SIG-M5 (cell line): ENCODE results near the gene DOC2A.
"Not testable (repeated sequence)": the region's sequence is repeated elsewhere in the genome, so short reads cannot be mapped to it uniquely, and the experiment has no call there.

Experiments
- DNase-seq: peaks from one replicate; lab custom pipeline; 2025; lab: John Stamatoyannopoulos, UW

DOC2A gene

DNA sequence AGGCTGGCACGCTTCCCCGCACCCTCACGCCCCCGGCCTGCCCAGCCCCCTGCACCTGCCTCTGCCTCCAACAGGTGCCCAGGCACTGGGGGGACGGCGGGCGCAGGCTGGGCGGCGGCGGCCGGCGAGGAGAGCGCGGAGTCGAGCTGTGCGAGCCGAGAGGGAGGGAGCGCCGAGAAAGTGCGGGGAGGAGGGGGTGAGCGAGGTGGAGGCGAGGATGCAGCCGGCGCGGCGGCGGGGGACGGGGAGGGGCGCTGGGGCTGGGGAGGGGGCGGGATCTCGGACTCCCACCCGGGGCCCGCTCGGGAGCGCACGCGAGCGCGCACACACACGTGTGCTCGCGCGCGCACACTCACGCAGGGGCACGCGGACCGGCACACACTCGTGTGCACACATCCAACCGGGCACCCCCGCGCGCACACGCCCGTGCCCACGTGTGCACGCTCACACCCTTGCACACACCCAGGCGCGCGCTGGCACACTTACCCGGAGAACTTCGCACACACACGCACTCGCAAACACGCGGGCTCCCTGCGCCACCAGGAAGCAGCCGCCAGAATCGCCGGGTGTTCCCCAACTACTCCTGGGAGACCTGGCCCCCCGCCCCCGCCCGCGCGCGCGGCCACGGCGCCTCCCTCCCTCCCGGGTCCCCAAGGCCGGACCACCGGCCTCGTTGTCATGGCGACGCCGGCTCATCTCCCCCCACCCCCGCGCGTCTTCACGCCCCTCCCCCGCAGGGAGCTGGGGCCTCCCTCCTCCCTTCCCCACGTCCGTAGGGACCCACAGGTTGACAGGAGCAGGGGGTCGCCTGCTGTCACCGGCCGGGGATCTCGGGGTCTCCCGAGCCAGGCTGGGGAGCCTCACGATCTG lies at the start of gene DOC2A:
Gene DOC2A (minus strand): TSS at position 184 of the 870 bp plus-strand sequence. CDS start 805 bp downstream, outside the sequence.
- DNase-seq = no peak

DNA sequence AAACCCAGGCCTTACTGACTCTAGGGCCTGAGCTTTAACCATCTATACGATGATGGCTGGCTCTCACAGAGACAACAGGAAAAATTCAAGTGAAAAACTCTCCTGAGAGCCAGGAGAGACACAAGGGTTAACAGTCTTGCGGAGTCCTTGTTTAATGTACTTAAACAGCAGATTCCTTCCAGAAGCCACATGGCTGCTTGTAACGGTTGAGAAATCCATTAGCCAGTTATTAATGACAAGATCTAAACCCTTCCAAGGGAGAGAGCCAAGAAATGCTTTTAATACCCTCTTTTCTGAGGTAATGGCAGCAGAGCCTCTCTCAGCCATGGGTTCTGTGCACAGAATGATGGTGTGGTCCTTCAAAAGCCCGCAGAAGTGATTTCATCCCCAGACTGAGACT lies 49.5 kb upstream of the DOC2A start:
- DNase-seq = no peak

DNA sequence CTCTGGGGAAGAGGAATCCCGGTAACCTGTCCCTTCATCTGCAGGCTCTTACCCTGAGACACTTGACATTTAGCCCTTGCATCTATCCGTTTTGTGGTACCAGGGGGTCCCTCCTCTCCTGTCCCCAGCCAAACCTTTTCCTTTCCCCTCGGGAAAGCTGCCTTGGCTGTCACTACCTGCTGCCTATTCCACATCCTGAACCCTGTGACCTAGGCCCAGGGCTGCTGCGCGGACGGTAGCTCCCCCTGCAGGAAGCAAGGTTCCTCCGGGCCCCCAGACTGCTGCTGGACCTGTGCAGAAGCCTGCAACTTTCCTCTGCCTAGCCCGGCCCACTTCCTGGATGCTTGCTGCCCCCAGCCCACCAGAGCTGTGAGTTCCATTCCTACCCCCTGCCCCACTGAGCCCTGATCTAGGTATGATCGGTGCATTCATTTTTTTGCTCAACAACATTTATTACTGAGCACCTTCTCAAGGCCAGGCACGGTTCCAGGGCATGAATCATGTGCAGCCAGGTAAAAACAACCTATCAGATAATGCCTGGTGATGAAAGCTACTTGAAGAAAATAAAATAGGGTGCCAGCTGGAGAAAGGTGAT lies 44.2 kb upstream of the DOC2A start:
- no peak for DNase-seq

DNA sequence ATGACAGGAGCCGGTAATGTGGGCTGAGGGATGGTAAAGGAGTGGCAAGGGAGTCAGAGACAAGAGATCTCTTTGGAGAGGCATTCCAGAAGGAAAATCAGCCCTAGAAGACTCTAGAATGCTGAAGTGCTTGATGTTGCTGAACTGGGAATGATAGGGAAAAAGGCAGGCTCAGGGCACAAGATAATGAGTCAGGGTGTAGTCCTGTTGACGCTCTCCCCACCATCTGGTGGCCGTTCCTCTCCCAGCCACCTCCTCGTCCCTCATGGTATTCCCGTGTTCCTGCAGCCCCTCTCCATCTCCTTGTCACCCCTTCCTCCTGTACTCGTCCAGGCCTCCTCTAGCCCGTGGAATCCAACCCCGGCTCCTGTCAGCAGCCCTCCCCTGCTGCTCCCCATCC lies 43.6 kb upstream of the DOC2A start:
- no peak for DNase-seq

DNA sequence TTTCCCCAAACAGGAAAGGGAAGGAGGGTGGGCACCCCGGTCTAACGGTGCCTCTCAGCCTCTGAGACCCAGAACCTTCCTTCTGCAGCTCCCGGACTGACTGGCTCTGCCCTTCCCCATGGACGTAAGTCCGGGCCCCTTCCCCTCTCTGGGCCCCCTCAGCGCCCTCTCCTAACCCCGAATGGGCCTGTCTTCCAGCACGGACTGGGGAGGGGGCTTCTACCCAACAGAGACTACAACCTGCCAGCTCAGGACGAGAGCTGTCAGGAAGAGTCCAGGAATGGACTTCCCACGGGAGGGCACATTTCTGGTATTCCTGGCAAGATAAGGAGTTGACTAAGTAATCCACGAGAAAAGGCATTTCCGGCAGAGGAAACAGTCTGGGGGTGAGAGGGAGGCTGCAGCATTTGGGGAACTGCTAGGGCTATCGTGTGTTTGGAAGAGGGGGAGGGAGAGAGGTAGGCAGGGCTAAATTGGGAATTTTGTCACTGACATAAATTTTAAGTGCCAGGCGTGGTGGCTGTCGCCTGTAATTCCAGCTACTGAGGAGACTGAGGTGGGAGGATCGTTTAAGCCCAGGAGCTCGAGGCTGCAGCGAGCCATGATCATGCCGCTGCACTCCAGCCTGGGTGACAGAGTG lies 42.7 kb upstream of the DOC2A start:
- no peak for DNase-seq

DNA sequence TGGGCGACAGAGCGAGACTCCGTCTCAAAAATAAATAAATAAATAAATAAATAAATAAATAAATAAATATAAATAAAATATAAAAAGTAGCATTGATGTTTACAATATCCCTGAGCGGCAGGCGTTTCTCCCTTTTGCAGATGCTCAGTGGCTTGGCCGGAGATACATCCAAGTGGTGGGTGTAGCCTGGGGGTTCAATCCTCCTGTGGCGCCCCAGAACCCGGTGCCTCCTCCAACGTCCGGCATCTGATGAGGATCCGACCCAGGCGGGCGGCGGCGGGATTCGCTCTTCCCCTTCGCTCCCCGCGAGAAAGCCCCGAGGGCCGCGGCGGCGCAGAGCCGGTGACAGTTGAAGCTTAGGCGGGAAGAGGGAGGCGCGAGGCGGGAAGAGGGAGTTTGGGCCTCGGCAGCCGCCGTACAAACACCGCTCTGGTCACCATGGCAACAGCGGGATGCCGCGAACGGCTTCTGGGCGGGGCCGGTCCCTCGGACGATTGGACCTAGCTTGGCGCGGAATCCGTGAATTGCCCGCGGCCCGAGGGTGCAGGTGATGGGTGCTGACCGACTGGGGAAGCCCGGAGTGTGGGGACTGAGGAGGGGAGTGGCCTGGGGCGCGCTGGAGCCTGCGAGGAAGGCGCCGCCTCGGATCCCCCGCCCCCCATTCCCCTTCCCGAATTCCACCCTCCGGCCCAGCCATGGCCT lies 42.0 kb upstream of the DOC2A start:
- no peak for DNase-seq

DNA sequence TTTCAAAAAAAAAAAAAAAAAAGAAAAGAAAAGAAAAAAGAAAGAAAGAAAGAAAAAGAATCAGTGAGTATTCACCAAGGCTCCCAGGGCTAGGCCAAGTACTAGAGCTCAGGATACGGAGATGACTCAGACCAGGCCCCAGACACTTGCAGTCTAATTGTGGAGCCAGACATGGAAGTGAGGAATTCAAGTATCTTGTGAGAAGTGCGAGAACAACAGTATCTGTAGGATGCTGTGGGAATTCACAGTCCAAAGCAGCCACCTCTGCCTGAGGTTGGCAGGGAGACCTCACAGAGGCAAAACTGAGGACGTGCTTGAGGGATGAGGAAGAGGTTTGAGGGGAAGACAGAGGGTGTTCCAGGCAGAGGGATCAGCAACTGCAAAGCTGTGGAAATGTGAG lies 40.7 kb upstream of the DOC2A start:
- DNase-seq = no peak

DNA sequence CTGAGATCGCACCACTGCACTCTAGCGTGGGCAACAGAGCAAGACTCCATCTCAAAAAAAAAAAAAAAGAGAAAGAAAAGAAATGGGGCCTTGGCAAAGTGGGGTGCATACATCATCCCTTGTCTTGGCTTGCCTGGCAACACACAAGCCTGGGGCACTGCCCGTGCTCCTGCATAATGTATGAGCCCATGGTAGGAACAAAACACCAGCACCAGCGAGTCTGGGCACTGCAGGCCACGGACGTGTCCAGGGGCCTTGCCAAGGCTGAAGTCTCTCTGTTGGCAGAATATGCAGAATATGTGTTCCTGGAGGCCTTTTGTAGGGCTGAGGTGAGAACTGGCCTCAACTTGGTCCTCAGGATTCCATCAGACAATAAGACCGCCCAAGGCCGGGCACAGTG lies 39.0 kb upstream of the DOC2A start:
- DNase-seq = no peak

DNA sequence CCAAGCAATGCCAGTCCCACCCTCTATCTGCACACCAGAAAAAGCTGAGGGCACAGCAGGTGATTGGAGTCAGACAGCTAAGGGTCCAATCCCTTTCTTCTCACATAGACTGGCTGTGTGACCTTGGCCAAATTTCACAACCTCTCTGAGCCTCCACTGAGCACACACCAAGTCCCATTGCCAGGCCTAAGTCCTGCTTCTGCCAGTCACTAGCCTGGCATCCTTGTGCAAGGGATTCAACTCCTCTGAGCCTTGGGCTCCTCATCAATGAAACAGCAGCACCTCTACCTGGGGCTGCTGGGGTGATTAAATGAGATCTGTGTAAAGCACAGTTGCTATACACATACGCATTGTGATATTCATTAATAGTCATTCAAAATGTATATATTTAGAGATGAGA lies 35.8 kb upstream of the DOC2A start:
- no peak for DNase-seq

DNA sequence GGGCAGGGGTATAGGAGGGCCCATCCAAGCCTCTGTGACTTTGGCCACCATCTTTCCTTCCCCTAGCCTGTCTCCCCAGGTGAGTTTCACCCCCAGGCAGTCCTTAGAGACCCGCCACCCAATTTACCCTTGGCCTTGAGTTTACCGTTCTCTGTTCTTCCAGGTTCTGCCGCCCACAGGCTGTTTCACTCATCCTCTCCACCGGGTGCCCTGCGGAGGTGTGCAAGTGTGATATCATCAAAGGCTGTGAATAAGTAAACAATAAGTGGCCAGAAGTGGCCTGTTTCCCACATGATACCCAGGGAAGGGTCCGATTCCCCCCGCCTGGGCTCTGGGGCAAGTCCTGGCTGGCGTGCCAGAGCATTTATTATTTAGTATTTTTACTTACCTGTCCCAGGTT lies 35.4 kb upstream of the DOC2A start:
- no peak for DNase-seq

DNA sequence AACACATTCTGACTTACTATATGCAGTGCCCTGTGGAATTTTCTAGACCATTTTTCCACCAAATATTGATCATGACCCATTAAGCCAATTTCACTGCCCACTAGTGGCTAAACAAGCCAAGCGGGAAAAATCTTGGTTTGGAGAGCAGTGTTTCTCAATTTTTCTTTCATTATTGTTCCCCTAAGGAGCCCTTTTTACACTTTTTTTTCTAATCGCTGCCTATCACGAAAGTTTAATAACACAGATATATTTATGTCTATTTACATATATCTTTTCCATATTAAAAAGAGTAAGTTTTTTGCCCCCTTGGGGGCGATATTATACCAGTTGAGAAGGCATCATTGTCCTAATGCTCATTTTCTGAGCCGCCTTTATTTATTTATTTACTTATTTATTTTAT lies 31.0 kb upstream of the DOC2A start:
- no peak for DNase-seq

DNA sequence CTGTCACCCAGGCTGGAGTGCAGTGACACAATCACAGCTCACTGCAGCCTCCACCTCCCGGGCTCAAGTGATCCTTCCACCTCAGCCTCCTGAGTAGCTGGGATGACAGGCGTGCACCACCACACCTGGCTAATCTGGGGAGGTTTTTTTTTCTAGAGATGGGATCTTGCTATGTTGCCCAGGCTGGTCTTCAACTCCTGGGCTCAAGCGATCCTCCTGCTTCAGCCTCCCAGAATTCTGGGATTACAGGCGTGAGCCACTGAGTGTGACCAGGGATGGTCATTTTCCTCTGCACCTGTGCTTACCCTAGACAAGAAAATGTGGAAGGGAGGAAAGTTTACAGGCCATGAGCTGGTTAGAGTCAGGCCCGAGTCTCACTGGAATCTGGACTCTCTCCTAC lies 29.9 kb upstream of the DOC2A start:
- DNase-seq = not testable (repeated sequence)

DNA sequence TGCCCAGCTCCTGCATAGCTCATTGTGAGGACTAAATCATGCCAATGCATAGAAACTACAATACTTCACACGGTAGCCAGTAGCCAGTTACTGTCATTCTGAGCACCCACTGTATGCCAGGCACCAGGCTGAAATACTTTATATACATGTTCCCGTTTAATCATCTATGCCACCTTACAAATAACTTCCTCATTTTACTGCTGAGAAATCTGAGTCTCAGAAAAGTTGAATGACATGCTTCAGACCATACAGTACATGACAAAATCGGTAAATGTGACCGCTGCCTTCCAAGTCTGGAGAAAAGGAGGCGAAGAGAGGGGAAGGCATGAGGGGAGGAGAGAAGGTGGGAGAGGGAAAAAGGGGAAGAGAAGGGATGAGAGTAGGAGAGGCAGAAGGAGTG lies 29.4 kb upstream of the DOC2A start:
- no peak for DNase-seq

DNA sequence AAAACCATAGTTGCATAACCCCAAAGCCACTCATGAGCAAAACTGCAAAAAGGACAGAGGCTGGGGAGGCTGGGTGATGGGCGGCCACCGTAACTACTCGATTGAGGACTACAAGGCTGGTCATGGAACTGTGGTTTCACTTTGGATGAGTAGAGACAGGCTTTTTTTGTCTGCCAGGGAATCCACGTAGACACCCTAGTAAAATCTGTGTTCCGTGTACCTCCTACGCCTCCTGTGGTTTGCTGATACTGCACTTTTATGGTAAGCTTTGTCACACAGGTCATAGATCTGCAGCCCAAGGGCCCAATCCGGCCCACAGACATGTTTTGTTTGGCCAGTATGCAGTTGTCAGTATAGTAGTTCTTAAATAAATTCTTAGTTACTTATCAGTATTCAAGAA lies 22.4 kb upstream of the DOC2A start:
- no peak for DNase-seq

DNA sequence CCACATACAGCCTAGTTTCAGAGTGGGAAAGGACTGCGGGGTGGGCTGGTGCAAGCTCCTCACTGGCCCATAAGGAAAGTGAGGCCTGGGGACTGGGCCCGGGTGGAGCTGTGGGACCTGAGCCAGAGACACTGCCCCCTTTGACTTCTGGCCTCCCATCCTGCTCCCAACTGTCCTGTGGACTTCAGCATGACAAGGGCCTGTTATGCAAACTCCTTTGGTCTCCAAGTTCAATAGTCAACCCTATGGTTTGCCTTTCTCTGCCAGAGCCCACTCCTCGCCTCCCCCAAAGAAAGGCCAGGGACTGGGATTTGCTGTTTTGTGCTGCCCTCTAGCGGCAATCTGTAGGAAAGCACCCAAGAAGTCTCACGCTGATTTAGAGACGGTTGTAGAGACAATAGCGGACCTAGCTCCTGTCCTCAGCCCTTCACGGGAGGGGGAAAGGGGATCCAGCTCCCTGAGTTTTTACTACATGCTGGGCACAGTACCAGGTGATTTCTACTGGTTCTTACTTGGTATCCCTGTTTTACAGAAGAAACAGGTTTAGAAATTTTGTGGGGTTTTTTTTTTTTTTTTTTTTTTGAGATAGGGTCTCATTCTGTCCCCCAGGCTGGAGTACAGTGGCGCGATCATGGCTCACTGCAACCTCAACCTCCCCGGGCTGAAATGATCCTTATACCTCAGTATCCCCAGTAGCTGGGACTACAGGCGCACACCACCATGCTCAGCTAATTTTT lies 21.4 kb upstream of the DOC2A start:
- DNase-seq = peak; percentile 18

DNA sequence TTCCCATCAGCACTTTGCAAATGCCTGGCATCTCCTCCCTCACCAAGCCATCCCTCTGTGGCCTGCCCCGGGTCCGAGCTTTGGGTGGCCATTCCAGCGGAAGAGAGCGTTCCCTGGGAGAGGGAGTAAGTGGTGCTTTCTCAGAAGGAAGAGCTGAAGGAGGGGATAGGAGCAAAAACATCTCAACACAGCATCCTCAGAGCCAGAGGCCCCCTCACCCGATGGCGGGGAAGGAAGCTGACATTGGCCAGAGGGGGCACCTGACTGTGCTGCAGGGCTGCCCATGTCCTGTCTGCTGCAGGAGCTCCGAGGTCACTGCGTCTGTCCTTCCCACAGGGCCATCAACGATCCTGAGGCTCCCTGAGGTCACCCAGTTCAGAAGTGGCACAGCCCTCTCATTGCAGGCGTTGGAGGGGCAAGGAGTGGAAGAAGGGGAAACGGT lies 20.7 kb upstream of the DOC2A start:
- no peak for DNase-seq

DNA sequence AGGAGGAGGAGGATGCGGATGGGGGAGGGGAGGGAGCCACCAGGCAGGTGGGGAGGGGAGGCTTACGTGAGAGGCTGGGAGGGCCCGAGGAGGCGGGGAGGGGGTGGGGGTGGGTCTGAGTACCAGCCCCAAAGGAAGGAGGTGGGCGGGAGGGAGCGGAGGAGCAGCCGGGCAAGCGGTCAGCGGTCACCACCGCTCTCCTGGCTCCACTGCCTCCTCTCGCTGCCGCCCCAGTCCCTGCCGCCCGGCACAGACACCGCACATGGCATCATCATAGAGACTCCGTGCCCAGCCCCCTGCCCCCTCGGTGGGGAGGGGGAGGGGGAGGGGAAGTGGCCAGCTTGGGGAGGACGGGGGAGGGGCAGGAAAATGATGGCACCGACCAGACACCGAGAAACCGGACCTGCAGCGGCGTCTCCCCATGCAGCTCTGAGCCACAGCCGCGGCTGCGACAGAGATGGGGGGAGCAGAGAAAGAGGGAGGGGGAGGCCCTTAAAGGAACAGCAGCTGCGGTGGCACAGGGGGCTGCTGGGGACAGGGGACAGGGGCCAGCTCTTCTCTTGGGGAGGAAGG lies 20.1 kb upstream of the DOC2A start, which contains the start of gene TLCD3B:
Gene TLCD3B (minus strand): TSS at position 431 of the 573 bp plus-strand sequence. CDS start 744 bp downstream, outside the sequence.
- DNase-seq = no peak

DNA sequence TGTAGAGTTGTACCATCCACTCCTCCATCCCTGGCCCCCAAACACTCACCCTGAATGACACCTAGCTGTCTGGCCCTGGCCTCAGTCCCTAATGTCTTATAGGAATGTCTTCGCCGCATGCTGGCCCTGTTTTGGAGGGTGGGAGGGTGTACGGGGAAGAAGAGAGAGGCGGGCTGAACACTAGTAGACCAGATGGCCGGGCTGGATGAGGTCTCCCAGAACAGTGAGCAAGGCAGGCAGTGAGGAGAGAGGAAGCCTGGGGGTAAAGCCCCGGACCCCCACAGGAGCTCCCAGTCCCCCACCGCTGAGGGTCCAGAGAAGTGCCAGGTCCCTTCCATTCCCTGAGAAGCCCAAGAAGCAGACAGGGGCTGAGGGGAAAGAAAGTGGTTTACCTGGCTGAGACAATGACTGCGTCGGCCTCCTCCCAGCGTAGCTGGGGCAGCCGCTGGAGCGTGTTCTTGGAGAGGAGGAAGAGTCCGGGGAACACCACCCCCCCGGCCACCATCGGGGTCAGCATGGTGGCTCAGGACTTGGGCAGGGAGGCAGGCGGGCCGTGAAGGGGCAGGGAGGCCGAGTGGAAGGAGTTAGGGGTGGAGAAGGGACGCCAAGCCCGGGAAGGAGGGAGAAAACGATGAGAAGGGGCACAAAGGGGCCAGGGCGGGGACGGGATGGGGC lies 19.3 kb upstream of the DOC2A start:
- no peak for DNase-seq

DNA sequence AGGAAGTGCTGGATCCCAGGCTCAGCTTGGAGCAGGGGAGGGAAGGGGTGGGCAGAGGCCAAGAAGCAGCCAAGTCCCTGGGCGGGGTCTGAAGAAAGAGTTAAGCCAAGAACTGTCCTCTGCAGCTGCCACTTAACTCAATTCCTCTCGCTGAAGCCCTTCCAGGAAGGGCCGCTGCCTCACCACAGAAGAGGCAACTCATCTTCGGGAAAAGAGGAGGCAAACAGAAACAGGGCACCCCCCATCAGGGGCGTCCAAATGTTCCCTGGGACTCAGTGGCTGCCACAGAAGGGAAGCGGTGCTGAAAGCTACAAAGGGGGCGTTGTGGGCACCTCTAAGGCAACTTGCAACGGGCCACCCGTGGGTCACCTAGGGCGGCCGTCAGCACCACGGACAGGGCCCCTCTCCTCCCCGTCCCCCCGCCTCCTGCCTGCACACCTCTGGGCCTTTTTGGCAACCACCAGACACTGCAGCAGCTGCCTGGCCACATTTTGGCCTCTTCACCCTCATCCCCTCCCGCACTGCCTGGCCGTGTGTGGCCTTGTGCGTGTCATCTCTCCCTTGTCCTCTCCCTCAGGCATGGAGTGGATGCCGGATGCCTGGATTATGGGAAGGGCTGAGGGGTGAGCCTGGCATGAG lies 17.7 kb upstream of the DOC2A start:
- no peak for DNase-seq
